GM23338 (cell line): Measurements from ENCODE around the gene WRNIP1. TPM values are rescaled to one million over a fixed set of nuclear protein-coding genes. Genes with fewer than 3 reads are reported as not detected.

Experiments used
- ATAC-seq: fragments of 200-7000 bp; cut with Tn5 transposase; 3 replicates; pipeline ENCODE4 v1.9.1; 2020
- DNase-seq: peaks from one replicate; pipeline ENCODE4 v3.0.0-alpha.2; 2015; ENCODE audit warnings: low spot score
- H2AFZ ChIP-seq: fragments of 200-600 bp; sonication (generic); 2 replicates; pipeline ENCODE4 v1.8.0; 2016; ENCODE audit warnings: antibody characterized with exemption, mild to moderate bottlenecking, moderate library complexity
- H3F3A ChIP-seq: fragments of 200-600 bp; sonication (generic); replicated peaks from 2 replicates; pipeline ENCODE4 v1.8.0; 2017; ENCODE audit warnings: antibody characterized with exemption, mixed run types, low read depth
- H3K27ac ChIP-seq: fragments of 200-600 bp; sonication (generic); 2 replicates; pipeline ENCODE4 v1.6.1; 2016; ENCODE audit warnings: low read depth
- H3K27me3 ChIP-seq: fragments of 200-600 bp; sonication (generic); 2 replicates; pipeline ENCODE4 v1.8.0; 2016; ENCODE audit warnings: mild to moderate bottlenecking, mixed run types, moderate library complexity; ENCODE audit not compliant: insufficient read depth
- H3K36me3 ChIP-seq: fragments of 200-600 bp; sonication (generic); 2 replicates; pipeline ENCODE4 v1.8.0; 2016; ENCODE audit warnings: mild to moderate bottlenecking; ENCODE audit not compliant: insufficient read depth
- H3K4me1 ChIP-seq: fragments of 200-600 bp; sonication (generic); 2 replicates; pipeline ENCODE4 v1.8.0; 2016; ENCODE audit warnings: mild to moderate bottlenecking, moderate library complexity; ENCODE audit not compliant: insufficient read depth
- H3K4me2 ChIP-seq: fragments of 200-600 bp; sonication (generic); 2 replicates; pipeline ENCODE4 v1.7.1; 2017; ENCODE audit warnings: mixed run types
- H3K4me3 ChIP-seq: fragments of 200-600 bp; sonication (generic); 2 replicates; pipeline ENCODE4 v1.6.1; 2016; ENCODE audit warnings: mixed run types
- H3K79me2 ChIP-seq: fragments of 200-600 bp; sonication (generic); replicated peaks from 2 replicates; pipeline ENCODE4 v1.8.0; 2017; ENCODE audit warnings: mild to moderate bottlenecking; ENCODE audit not compliant: insufficient read depth
- H3K9me2 ChIP-seq: fragments of 200-600 bp; sonication (generic); 2 replicates; pipeline ENCODE4 v1.8.0; 2017; ENCODE audit not compliant: insufficient read depth
- H4K20me1 ChIP-seq: fragments of 200-600 bp; sonication (generic); replicated peaks from 2 replicates; pipeline ENCODE4 v1.8.0; 2017; ENCODE audit warnings: mild to moderate bottlenecking; ENCODE audit not compliant: insufficient read depth
- H3K27ac Mint-ChIP-seq: 2 replicates; pipeline ENCODE4 v1.8.0; 2020; ENCODE audit warnings: inconsistent platforms, mild to moderate bottlenecking, moderate library complexity, mixed read lengths
- H3K27me3 Mint-ChIP-seq: 3 replicates; pipeline ENCODE4 v1.8.0; 2022; ENCODE audit warnings: low read depth, mild to moderate bottlenecking, moderate library complexity, mixed read lengths, inconsistent platforms; ENCODE audit not compliant: insufficient read depth, poor library complexity
- H3K36me3 Mint-ChIP-seq: 3 replicates; pipeline ENCODE4 v1.8.0; 2021; ENCODE audit warnings: low read depth, mild to moderate bottlenecking, inconsistent platforms, moderate library complexity, mixed read lengths
- H3K4me1 Mint-ChIP-seq: 3 replicates; pipeline ENCODE4 v1.8.0; 2020; ENCODE audit warnings: mild to moderate bottlenecking, inconsistent platforms, mixed read lengths
- H3K4me3 Mint-ChIP-seq: 3 replicates; pipeline ENCODE4 v1.8.0; 2021; ENCODE audit warnings: moderate library complexity, mild to moderate bottlenecking, inconsistent platforms, mixed read lengths
- H3K9me3 Mint-ChIP-seq: 3 replicates; pipeline ENCODE4 v1.8.0; 2020; ENCODE audit warnings: moderate library complexity, mild to moderate bottlenecking, inconsistent platforms, mixed read lengths
- ETS1 ChIP-seq: IDR thresholded peaks from 2 replicates; pipeline ENCODE4 v1.6.1; 2016; ENCODE audit warnings: antibody characterized with exemption
- EZH2 ChIP-seq: fragments of 200-600 bp; sonication (generic); IDR thresholded peaks from one replicate; pipeline ENCODE4 v1.8.0; 2017; ENCODE audit warnings: antibody characterized with exemption, mild to moderate bottlenecking, low read depth; ENCODE audit not compliant: unreplicated experiment
- NANOG ChIP-seq: IDR thresholded peaks from 2 replicates; pipeline ENCODE4 v1.6.1; 2016; ENCODE audit warnings: antibody characterized with exemption, borderline replicate concordance
- REST ChIP-seq: IDR thresholded peaks from one replicate; pipeline ENCODE4 v1.6.1; 2018; ENCODE audit warnings: antibody characterized with exemption; ENCODE audit not compliant: unreplicated experiment
- ZNF331 ChIP-seq: fragments of 250-450 bp; sonication (Bioruptor Pico); IDR thresholded peaks from 2 replicates; pipeline ENCODE4 v1.5.0; 2020; ENCODE audit warnings: low read depth, mild to moderate bottlenecking, moderate library complexity
- ZNF462 ChIP-seq: fragments of 250-450 bp; sonication (Bioruptor Pico); IDR thresholded peaks from 2 replicates; pipeline ENCODE4 v1.5.0; 2020; ENCODE audit warnings: mild to moderate bottlenecking, moderate library complexity
- polyA plus RNA-seq: library from polyadenylated mRNA; unstranded; fragments of >200 nt; fragmentation: Nextera tagmentation; extraction: Ambion mirVana; gene quantifications from 2 replicates; pipeline ENCODE4 v1.2.1, GENCODE V29; 2016
- total RNA-seq: library from RNA; depleted of rRNA; stranded (reverse); fragments of >200 nt; shearing (Covaris generic); gene quantifications from 2 replicates; pipeline ENCODE4 v1.2.3, GENCODE V29; 2014

The WRNIP1 gene
- total and polyA plus RNA-seq, 2 experiments from 2014 or later, result 27.6 to 66.0 TPM

GRCh38 chr6:2809015-2809414 lies 43.8 kb downstream of the WRNIP1 start:
- Histone ChIP-seq H3K4me1 (no peaks in the 10 kb centered on the region), H3K4me3 (no peak overlapping the region), H3K4me2 (no peak overlapping the region), H3K27ac (no peak overlapping the region), H3K36me3 (no peaks in the 10 kb centered on the region), H3K27me3 (no peaks in the 10 kb centered on the region), H3F3A (no peaks in the 10 kb centered on the region), H3K79me2 (no peaks in the 10 kb centered on the region), H4K20me1 (no peaks in the 10 kb centered on the region), H2AFZ (no peak overlapping the region), H3K9me2 (no peaks in the 10 kb centered on the region)
- ATAC-seq (no peak), DNase-seq (no peak)
- H3K9me3 Mint-ChIP-seq, result no peaks in the 10 kb centered on the region
- H3K27ac Mint-ChIP-seq, result no peak overlapping the region
- peaks cover 10% of the 10 kb centered on the region for H3K27me3 Mint-ChIP-seq
- TF ChIP-seq REST, result no peak
- no peak for TF ChIP-seq EZH2
- no peak for TF ChIP-seq ETS1
- no peak for TF ChIP-seq ZNF331 (CRISPR knock-in tag)
- TF ChIP-seq NANOG, result no peak
- TF ChIP-seq ZNF462 (CRISPR knock-in tag), result no peak
- H3K4me3 Mint-ChIP-seq, result no peak overlapping the region
- no peaks in the 10 kb centered on the region for H3K36me3 Mint-ChIP-seq
- no peaks in the 10 kb centered on the region; the same call in 2 of the 3 replicates for H3K4me1 Mint-ChIP-seq
